GM18909 (cell line): Measurements from ENCODE around the gene SOX13.

ENCODE experiments used
- ATAC-seq: cut with Tn5 transposase; IDR thresholded peaks from one replicate; pipeline ENCODE4 v1.9.1; 2021; ENCODE audit warnings: mild to moderate bottlenecking; ENCODE audit not compliant: unreplicated experiment, poor library complexity

SOX13 gene

DNA sequence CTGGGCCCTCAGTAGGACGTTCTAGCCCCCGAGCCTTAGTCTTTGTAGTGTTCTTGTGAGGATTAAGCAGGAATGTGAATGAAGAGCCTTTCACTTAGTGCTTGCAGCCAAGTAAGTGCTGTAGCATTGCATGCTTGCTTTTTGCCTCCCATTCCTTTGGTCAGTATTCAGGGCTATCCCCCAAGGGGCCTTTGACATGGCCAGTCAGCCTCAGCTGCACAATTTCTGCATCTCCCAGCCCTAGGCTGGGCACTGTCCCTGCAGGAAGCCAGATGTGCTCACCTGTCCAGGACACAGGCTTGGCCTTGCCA is 30.5 kb downstream of the SOX13 start:
- no peak for ATAC-seq

DNA sequence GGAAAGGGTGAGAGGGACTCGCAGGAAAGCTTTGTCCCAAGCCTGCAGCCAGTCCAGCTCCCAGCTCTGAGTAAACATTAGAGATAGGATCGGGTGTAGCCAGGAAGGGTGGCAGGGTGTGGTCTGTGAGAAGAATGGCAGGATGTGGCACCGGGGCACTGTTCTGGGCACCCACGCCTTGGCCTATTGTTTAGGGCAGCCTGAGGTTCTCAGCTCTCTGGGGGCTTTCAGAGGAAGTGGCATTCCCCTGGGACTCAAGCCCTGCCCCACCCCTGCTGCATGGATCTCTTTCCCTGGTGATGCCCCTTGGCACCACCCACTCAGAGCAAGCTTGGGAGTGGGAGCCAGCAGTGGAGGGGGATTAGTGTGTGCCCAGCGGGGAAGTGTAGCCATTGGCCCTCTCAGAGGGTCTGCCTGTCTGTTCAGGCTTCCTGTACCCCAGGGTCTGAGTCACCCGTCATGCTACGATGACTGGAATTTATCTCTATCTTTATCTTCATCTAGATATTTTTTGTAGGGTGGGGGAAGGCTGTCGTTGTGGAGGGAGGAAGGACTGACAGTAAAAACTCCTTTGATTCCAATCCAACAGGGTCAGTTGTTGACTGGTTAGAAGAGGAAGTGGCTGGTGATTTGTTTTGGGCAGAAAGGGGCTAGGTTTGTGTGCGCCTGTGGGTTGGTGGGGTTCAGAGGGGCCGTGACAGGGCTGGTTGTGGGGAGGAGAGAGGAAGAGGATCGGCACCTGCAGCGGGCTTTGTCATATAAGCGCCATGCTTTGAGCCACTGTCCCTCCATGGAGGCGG is 31.6 kb downstream of the SOX13 start:
- no peak for ATAC-seq

DNA sequence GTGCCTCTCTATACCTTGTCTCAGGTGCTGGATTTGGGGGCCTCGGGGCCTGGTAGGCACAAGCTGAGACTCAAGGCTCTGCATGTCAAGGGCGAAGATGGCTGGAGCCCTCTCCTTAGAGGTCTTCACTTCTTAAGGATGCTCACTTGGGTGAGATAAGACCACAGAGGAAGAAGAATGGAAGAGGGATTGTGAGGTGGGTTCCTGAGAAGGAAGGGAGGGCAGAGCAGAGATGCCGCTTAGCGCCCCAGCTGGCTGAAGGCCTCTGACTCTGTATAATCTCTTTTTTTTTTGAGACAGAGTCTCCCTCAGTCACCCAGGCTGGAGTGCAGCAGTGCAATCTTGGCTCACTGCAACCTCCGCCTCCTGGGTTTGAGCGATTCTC is 32.2 kb downstream of the SOX13 start:
- no peak for ATAC-seq

DNA sequence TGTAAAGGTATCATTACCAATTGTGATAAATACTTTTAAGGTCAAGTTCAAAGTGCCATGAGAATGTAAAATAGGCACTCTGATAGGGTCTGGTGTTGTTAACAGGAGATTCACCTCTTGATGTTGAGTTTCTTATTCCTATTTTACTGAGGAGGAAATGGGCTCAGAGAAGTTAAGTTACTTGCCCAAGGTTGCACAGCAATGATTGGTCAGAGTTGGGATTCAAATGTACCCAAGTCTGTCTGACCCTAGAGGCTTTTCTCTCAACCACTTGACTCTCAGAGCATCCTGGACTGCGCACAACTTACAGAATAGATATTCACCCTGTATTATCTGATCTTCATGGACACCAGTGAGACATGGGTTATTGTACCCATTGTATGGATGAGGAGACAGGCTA is 33.9 kb downstream of the SOX13 start:
- no peak for ATAC-seq

DNA sequence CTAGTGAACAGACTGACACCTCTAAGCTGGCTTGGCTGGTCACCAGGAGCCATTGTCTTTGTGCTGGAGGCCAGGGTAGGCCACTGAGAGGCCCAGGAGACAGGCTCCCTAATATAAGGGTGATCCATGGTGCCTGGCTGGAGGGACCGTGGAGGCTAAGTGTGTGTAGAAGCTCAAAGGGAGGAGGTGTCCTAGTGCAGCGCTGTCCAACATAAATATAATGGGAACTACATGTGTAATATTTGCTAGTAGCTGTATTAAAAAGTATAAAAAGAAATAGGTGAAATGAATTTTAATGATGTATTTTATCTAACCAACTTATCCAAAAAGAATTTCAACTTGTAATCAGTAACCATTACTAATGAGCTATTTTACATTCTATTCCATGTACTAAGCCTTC is 35.0 kb downstream of the SOX13 start:
- ATAC-seq = no peak

DNA sequence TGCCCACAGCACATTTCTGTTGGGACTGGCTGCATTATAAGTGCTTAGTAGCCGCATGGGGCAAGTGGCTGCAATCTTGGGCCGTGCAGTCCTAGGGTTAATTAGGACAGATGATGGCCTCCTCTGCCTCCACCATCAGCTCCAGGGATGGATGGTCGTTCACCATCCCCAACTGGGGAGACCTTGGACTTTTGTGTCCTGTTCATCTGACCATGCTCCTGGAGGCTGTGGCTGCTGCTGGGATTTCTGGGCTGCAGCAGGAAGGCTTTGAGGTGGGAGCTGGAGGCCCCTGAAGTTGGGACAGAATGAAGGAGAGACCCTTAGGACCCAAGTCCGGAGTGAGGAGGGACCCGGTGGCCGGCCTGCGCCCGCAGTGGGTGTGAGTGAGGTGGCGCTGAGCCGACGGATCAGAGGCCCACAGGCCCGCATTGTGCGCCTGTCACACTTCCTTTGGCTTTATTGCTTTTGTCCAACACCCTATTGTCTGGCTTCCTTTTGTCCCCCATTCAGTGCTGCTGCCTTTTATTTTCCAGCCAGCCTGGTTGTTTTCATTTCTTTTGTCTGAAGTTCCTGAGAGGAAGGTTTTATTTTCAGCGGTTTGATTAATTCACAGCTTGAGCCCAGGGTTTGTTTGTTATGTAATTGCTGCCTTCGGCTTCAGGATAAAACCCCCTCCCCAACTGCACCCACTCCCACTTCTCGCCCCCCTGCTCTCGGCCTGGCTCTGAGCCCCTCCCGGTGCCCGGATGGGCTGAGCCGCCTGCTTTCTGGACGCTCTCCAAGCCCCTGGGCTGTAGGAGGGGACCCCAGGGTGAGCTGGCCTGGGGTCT is 35.6 kb downstream of the SOX13 start:
- ATAC-seq = no peak

DNA sequence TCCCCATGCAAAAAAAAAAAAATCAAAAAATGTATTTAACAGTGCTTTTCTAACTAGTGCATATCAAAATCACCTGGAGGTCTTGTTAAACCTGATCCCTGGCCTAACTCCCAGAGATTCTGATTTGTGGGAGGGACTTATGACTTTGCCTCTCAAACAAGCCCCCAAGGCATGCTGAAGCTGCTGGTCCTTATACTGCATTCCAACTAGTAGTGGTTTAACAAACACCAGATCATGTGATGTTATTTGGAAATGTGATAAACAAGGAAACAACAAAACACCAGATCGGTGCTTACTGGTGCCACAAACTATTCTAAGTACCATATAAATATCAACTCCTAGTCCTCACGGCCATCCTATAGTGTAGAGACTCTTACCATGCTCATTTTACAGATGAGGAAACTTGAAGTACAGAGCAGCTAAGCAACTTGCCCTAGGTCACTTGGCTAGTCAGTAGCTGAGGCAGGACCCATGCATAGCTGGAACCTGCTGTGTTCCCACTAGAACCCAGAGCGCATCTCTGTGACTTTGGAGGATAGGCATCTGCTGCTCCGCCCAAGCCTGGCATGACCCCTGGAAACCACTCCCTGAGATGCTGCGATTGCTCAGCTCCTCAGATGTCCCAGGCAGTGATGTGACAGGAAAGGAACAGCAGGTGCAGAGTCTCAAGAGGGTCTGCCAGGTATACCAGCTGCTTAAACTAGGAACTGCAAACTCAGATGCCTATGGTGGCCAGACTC is 38.1 kb downstream of the SOX13 start:
- no peak for ATAC-seq

DNA sequence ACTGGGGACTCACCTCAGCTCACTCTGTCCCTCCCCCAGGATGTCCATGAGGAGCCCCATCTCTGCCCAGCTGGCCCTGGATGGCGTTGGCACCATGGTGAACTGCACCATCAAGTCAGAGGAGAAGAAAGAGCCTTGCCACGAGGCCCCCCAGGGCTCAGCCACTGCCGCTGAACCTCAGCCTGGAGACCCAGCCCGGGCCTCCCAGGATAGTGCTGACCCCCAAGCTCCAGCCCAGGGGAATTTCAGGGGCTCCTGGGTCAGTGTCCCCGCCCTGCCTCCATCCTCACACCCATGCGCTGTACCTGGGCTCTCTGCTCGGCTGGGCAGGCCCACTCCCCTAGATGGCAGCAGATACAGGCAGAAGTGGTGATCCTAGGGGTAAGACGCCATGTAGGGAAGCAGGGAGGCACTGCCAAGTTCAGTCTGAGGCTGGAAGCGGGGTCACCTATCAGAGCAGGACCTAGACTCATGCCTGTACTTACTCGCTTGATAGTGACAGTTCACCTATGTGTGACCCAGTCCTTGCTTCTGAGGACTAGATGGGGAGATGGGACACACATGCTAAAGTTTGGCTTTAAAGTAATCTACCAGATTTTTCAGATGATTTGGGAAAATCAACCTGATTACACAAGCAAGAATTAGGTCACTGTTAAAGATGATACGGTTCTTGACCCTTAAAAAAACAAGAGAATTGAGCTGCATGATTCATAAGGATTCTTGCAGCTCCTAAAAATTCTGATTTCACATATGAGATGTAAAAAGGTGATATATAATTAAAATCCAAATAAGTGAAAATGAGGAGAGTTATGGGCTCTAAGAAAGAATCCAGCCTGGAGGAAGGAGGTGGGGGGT is 40.2 kb downstream of the SOX13 start:
- ATAC-seq = no peak

DNA sequence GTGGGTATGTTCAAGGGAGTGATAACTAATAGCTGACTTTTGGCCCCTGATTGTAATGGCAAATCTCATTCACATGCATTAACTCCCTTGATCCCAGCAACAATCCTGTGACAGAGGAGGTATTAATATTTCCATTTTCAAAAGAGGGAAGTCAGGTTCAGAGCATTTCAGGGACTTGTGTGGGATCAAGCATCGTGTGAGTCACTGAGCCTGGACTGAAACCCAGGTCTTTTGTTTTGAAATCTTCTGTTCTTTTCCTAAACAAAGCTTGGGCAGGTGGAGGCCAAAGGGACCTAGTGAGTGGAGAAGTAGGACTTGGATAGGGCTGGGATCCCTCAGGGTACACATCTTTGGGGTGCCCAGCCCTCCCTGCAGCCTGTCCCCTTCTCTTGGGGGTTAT is 41.0 kb downstream of the SOX13 start:
- no peak for ATAC-seq

DNA sequence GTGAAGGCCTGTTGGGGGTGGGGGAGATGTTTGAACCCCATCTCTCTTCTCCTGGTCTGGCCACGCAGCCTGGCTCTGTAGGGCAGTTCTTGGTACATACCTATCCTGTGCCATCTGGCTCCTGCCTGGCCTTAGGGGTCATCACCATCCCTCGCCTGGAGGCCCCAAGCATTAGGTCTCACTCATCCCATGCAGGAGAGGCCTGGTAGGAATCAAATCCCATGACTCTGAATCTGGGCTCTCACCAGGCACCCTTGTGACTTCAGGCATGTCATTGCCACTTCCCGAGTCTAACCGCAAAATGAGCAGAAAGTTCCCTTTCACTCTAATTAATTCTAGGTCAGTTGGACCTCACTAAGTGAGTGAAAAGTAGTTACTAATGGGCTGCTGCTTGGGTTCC is 41.7 kb downstream of the SOX13 start:
- ATAC-seq = no peak

DNA sequence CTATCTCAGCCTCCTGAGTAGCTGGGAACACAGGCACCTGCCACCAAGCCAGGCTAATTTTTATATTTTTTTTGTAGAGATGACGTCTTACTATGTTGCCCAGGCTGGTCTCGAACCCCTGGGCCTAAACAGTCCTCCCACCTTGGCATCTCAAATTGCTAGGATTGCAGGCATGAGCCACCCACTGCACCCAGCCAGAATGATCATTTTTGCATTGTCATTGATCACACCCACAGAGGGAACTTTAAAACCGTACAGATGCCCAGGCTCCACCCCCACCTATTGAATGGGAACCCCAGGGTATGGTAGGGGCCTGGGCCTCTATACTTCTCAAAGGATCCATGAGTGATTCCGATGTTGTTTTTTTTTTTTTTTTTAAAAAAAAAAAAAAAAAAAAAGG is 42.2 kb downstream of the SOX13 start:
- no peak for ATAC-seq

DNA sequence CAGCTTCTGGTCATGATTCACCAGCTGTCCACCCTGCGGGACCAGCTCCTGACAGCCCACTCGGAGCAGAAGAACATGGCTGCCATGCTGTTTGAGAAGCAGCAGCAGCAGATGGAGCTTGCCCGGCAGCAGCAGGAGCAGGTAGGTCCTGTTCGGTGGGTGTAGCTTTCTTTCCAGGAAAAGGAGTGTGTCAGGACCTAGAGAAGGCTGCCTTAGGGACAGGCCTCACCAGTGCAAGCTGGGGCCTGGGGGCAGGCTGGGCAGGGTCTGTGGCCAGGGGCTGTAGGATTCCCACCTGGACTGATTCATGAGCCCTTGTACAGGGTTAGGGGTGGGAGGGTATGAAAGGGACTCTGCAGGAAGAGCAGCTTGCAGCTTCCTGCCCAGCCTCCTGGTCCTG is 43.6 kb downstream of the SOX13 start:
- ATAC-seq = no peak

DNA sequence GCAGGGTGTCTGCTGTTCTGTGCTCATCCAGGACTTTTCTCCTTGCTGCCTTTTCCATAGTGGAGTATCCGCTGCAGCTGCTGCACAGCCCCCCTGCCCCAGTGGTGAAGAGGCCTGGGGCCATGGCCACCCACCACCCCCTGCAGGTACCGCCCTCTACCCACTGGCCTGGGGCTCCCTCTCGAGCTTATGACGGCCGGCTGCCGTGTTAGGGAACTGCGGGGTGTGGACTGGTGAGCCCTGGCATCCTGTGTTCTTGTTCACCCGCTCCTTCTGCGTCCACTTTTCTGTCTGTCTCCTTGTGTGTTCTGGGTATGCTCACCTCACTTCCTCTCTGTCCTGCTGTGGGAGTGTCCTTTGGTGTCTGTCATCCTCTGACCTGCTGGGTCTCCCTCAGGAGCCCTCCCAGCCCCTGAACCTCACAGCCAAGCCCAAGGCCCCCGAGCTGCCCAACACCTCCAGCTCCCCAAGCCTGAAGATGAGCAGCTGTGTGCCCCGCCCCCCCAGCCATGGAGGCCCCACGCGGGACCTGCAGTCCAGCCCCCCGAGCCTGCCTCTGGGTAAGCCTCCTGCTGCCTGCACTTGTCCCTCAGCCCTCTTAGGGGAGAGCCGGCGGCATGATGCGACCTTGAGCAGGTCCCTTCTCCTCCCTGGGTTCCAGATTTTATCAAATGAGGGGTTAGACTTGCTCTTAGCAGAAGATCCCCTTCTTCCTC is 49.1 kb downstream of the SOX13 start:
- ATAC-seq = no peak

DNA sequence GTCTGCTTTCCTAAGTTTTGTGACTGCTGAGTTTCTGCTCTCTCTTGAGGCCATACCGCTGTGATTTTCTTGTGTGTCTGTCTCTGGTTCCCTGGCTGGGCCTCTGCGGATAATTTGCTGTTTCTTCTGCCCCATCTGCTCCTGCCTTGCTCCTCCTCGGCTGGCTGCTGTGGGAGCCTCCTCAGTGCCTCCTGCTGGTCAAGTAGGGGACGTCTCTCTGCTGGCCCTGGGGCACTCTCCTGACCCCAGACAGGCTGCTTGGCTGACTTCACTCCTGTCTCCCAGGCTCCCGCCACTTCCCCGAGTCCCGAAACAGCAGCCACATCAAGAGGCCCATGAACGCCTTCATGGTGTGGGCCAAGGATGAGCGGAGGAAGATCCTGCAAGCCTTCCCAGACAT is 50.5 kb downstream of the SOX13 start:
- no peak for ATAC-seq

DNA sequence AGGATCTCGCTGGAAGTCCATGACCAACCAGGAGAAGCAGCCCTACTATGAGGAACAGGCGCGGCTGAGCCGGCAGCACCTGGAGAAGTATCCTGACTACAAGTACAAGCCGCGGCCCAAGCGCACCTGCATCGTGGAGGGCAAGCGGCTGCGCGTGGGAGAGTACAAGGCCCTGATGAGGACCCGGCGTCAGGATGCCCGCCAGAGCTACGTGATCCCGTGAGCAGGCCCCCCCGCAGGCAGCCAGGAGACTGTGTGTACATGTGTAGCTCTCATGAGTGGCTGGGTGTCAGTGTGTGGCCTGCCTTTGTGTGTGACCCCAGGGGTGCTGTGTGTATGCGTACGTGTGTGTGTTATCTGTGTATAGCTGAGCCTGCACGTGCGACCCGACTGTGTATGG is 51.7 kb downstream of the SOX13 start:
- ATAC-seq = no peak

DNA sequence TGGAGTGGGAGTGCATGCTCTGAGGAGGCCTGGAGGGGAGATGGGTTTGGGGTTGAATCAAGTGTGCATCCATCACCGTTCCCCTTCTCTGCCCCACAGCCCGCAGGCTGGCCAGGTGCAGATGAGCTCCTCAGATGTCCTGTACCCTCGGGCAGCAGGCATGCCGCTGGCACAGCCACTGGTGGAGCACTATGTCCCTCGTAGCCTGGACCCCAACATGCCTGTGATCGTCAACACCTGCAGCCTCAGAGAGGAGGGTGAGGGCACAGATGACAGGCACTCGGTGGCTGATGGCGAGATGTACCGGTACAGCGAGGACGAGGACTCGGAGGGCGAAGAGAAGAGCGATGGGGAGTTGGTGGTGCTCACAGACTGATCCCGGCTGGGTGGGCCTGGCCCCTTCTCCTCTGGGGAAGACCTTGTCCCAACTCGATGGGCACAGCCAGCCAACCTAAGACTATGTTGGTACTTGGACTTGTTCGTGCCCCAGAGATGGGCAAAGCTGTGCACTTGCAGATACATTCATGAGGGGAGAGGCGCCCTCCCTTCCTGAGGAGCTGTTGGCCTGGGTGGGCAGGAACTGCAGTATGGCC is 52.9 kb downstream of the SOX13 start:
- ATAC-seq = no peak

DNA sequence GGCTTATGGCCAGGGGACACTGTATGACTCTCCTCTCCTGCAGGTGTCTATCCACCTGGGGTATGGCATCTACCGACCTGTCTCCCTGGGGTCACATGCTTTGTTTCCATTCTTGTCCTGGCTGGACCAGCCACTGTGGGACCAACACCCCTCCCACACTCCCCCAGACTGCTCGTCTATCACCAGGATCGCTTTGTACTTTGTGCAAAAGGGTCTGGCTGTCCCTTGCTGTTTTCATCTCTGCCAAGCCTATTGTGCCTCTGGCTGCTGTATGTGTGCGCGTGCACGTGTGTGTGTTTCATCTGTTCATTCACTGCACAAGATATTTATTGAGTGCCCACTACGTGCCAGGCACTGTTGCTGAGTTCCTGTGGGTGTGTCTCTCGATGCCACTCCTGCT is 53.5 kb downstream of the SOX13 start:
- ATAC-seq = no peak

DNA sequence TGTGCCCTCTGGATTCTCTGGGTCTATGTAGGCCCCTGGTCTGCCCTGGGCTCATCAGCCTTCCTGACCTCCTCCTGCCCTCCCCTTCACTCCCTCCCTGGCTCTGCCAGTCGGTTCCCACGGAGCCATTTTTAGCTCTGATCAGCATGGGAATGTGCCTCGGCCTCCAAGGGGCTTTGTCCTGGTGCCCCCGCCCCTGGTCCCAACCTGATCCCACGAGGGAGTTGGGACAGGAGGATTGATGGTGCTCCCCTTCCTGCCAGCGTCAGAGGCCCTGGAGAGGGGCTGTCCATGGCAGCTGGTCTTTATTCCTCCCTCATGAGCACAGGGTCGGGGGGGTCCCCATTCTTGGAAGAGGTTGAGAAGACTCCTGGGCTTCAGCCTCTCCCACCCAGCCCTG is 54.0 kb downstream of the SOX13 start:
- no peak for ATAC-seq

DNA sequence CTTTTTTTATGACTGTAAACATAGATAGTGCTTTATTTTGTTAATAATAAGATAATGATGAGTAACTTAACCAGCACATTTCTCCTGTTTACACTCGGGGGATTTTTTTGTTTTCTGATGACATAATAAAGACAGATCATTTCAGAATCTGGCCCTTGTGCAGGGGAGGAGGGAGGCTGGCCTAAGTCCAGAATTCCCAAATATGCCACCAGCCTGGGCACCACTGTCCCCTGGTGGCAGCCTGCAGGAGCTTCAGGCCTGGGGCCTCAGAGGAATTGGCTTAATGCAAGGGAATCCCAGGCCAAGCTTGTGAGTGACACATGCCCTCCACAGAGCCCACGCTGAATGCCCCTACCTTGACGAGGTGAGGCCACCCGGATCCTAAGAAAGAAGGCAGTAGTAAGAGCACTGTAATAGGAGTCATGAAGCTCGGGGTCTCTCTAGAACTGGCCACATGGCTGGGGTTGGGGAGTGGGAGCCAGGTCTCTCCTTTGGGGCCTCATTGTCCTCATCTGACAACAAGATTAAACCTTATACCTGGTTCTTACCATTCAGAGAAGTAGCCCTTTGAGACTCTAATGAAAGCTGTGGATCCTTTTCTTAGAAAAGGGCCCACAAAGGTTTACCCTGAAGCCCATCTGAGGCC is 54.8 kb downstream of the SOX13 start:
- no peak for ATAC-seq
